ENCODE results near the gene OIP5.
"Not testable (repeated sequence)": the region's sequence is repeated elsewhere in the genome, so short reads cannot be mapped to it uniquely, and the experiment has no call there.

Gene OIP5

DNA sequence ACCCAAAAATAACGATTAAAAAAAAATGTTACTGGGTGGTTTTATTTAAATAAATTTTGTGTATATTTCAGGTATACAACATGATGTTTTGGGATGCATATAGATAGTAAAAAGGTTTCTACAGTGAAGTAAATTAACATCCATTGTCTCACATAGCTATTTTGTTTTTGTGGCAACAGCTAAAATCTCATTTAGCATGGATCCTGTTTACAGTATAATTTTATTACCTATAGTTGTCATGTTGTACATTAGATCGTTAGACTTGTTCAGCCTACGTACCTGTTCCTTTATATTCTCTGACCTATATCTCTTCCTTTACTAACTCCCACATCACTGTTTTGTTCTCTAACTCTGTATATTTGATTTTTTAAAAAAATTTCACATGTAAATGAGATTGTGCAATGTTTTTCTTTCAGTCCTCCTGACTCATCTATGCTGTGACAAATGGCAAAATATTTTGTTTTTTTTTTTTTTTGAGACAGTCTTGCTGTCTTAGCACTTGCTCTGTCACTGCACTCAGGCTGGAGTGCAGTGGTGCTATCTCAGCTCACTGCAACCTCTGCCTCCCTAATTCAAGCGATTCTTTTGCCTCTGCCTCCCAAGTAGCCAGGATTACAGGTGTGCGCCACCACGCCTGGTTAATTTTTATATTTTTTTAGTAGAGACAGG is 45.6 kb downstream of the OIP5 start:
- DNase-seq (ENCODE audit: low read depth), result no peak
- no peak overlapping the region for H3K4me3 ChIP-seq (ENCODE audit: low read length)
- TF ChIP-seq, protein P1, sequence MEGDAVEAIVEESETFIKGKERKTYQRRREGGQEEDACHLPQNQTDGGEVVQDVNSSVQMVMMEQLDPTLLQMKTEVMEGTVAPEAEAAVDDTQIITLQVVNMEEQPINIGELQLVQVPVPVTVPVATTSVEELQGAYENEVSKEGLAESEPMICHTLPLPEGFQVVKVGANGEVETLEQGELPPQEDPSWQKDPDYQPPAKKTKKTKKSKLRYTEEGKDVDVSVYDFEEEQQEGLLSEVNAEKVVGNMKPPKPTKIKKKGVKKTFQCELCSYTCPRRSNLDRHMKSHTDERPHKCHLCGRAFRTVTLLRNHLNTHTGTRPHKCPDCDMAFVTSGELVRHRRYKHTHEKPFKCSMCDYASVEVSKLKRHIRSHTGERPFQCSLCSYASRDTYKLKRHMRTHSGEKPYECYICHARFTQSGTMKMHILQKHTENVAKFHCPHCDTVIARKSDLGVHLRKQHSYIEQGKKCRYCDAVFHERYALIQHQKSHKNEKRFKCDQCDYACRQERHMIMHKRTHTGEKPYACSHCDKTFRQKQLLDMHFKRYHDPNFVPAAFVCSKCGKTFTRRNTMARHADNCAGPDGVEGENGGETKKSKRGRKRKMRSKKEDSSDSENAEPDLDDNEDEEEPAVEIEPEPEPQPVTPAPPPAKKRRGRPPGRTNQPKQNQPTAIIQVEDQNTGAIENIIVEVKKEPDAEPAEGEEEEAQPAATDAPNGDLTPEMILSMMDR (conservative IDR thresholded peaks at IDR 0.05; ENCODE audit: low read depth, low read length), result no peak

DNA sequence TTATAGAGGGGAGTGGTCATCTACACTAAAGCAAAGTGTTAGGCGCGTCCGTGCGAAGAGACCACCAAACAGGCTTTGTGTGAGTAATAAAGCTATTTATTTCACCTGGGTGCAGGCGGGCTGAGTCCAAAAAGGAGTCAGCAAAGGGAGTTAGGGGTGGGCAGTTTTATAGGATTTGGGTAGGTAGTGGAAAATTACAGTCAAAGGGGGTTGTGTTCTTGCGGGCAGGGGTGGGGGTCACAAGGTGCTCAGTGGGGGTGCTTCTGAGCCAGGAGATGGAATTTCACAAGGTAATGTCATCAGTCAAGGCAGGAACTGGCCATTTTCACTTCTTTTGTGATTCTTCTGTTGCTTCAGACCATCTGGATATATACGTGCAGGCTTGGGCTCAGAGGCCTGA is 47.1 kb downstream of the OIP5 start:
- DNase-seq (ENCODE audit: low read depth), result no peak
- TF ChIP-seq, protein P1 (conservative IDR thresholded peaks at IDR 0.05; ENCODE audit: low read depth, low read length), result no peak
- peak overlapping the region; percentile 96 for H3K4me3 ChIP-seq (ENCODE audit: low read length)

DNA sequence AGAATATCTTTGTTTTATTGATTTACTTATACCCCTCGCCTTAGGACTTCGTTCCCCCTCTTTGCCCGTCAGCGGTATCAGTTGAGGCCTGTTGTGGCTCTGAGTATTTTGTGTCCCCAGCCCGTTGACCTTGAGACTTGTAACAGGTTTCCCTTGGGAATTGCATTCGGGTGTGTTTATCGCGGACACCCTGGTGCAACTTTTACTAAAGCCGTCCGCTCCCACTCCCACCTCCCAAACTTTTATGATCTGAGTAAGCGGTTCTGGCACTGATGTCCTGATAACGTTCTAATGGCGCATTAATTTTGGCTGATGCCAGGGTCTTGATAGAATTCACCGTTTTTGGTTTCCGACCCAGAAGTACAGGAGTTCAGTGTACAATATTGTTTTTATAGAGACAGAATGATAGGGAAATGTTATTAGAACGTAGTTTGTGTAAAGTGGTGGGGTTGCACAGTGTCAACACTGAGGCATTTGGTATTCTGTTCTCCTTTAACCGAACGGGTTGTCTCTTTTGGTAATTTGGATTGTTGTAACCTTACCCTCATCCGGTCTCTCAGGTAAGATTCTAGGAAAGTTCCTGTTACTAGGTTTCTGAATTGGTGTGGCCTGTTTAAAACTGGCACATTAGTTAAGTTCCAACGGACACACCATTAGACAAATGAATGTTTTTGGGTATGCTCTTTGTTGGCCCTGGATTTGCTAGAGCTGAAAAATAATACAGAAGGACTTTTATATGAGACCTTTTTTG is 47.8 kb downstream of the OIP5 start:
- peak overlapping the region; percentile 96 for H3K4me3 ChIP-seq (ENCODE audit: low read length)
- TF ChIP-seq, protein P1 (conservative IDR thresholded peaks at IDR 0.05; ENCODE audit: low read depth, low read length), result no peak
- no peak for DNase-seq (ENCODE audit: low read depth)

DNA sequence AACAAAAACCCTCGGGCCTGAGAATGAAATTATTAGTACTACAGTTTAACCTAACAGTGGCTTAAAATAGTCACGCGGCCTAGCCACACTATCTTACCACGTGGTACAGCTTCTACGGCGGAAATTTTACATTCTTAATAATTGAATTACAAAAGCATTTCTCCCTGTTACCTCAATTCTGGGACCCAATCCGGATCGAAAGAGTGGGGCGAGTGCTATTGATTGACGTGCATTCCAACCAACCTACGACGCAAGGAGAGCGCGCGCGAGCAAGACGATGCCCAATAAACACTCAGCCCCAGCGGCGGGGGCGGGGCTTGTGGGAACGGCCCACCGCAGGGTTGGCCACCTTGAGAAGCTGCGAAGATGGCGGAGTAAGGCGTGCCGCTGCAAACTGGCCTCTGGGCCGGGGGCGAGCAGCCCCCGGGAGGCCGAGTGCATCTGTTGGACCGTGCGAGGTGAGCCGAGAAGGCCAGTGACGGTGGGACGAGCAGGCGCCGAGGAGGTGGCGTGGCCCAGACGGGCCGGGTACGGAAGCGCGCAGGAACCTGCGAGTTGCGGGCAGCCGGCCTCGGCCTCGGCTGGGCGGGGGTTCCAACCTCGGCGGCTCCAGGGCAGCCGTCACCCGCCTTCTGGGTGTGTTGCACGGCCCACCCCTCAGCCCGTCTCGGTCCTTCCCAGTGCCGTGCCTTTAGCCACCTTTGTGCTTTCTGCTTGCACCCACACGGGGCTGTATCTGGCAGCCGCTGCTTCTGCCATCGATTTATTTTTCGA is 48.6 kb downstream of the OIP5 start:
- peak overlapping the region; percentile 96 for H3K4me3 ChIP-seq (ENCODE audit: low read length)
- TF ChIP-seq, protein P1 (conservative IDR thresholded peaks at IDR 0.05; ENCODE audit: low read depth, low read length), result no peak
- DNase-seq (ENCODE audit: low read depth), result peak; percentile 99

DNA sequence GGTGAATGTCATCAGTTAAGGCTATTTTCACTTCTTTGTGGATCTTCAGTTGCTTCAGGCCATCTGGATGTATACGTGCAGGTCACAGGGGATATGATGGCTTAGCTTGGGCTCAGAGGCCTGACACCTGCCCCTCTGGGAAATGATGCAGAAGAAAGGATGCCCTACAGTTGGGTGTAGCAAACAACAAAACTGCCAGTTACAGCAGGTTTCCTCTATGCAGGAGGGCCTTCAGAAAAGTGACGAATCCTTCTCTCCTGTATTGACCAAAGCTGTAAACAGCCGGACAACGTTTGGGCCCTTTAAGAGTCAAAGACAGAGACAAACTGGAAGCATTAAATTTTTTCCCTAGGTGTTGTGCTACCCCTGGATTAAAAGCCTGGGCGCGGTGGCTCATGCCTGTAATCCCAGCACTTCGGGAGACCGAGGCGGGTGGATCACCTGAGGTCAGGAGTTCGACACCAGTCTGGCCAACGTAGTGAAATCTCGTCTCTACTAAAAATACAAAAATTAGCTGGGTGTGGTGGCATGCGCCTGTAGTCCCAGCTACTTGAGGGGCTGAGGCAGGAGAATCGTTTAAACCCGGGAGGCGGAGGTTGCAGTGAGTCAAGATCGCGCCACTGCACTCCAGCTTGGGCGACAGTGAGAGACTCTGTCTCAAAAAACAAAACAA is 49.3 kb downstream of the OIP5 start:
- peak overlapping the region; percentile 96 for H3K4me3 ChIP-seq (ENCODE audit: low read length)
- not testable (repeated sequence) for DNase-seq (ENCODE audit: low read depth)

DNA sequence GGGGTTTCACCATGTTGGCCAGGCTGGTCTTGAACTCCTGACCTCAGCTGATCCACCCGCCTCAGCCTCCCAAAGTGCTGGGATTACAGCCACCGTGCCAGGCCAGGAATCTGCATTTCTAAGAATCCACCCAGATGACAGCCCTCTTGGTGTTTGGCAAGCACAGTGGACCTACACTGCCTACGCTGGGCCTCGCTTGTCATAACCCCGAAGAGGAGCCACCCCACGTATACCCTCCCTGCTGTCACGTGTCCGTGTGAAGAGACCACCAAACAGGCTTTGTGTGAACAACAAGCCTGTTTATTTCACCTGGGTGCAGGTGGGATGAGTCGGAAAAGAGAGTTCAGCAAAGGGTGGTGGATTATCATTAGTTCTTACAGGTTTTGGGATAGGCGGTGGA is 50.0 kb downstream of the OIP5 start:
- H3K4me3 ChIP-seq (ENCODE audit: low read length); DNase-seq (ENCODE audit: low read depth): not testable (repeated sequence)

DNA sequence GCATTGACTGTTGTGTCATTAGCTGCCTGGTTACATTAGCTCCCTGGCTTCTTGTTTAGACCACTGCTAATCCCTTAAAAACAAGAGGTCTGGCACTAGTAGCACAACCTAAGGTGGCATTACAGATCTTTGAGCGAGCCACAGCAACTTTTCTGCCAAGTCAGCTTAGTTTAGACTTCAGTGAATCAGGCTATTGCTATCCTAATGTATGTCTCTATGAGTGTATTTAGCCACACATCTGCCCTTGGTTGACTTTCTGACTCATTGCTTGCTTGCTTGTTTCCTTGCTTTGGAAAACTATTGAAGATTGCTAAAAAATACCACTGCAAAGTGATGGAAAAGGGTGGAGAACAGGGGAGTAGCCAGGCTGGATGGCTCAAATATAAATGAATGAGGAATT is 51.2 kb downstream of the OIP5 start:
- no peak overlapping the region for H3K4me3 ChIP-seq (ENCODE audit: low read length)
- DNase-seq (ENCODE audit: low read depth), result peak; percentile 82

More for the DNA sequence above, 51.2 kb downstream of the OIP5 start:
- TF ChIP-seq, protein P1 (conservative IDR thresholded peaks at IDR 0.05; ENCODE audit: low read depth, low read length), result no peak
